Neural cell (in vitro differentiated cells): ENCODE results near the gene AMBP. TPM values are rescaled to one million over a fixed set of nuclear protein-coding genes. Genes with fewer than 3 reads are reported as not detected.

Source experiments
- H2AFZ ChIP-seq: fragments of 200-600, 300-800 bp; sonication (generic), shearing (Covaris generic); 2 replicates; pipeline ENCODE4 v1.6.0; 2014; ENCODE audit warnings: low read depth, mild to moderate bottlenecking, antibody characterized with exemption, low read length, moderate library complexity
- H3F3A ChIP-seq: fragments of 200-600 bp; shearing (Covaris generic); 2 replicates; pipeline ENCODE4 v1.6.1; 2016; ENCODE audit warnings: mild to moderate bottlenecking, moderate library complexity, mixed read lengths, antibody characterized with exemption, low read length; ENCODE audit not compliant: insufficient read depth, poor library complexity, severe bottlenecking
- H3K27ac ChIP-seq: fragments of 200-600, 300-800 bp; sonication (generic), shearing (Covaris generic); 2 replicates; pipeline ENCODE4 v1.5.1; 2014; ENCODE audit warnings: mild to moderate bottlenecking, low read length, moderate library complexity
- H3K27me3 ChIP-seq: fragments of 300-800, 200-600 bp; sonication (generic), shearing (Covaris generic); 2 replicates; pipeline ENCODE4 v1.6.0; 2014; ENCODE audit warnings: mild to moderate bottlenecking, low read depth, low read length, moderate library complexity; ENCODE audit not compliant: insufficient read depth
- H3K36me3 ChIP-seq: fragments of 300-800, 200-600 bp; sonication (generic), shearing (Covaris generic); 2 replicates; pipeline ENCODE4 v1.5.1; 2014; ENCODE audit warnings: mild to moderate bottlenecking, antibody characterized with exemption, low read length, moderate library complexity; ENCODE audit not compliant: insufficient read depth
- H3K4me2 ChIP-seq: fragments of 300-800, 200-600 bp; sonication (generic), shearing (Covaris generic); 2 replicates; pipeline ENCODE4 v1.6.0; 2014; ENCODE audit warnings: mild to moderate bottlenecking, low read length
- H3K4me3 ChIP-seq: fragments of 300-800, 200-600 bp; sonication (generic), shearing (Covaris generic); 2 replicates; pipeline ENCODE4 v1.5.1; 2014; ENCODE audit warnings: mild to moderate bottlenecking, low read length, moderate library complexity
- H3K79me2 ChIP-seq: fragments of 200-600 bp; shearing (Covaris generic); replicated peaks from 2 replicates; pipeline ENCODE4 v1.6.0; 2014; ENCODE audit warnings: mild to moderate bottlenecking, low read length, moderate library complexity; ENCODE audit not compliant: insufficient read depth
- H3K9ac ChIP-seq: fragments of 300-800, 200-600 bp; sonication (generic), shearing (Covaris generic); 2 replicates; pipeline ENCODE4 v1.6.1; 2016; ENCODE audit warnings: mild to moderate bottlenecking, low read length, mixed read lengths
- H3K9me2 ChIP-seq: fragments of 200-600 bp; shearing (Covaris generic); 2 replicates; pipeline ENCODE4 v1.6.1; 2016; ENCODE audit warnings: mild to moderate bottlenecking, low read length, mixed read lengths; ENCODE audit not compliant: insufficient read depth
- H3K9me3 ChIP-seq: fragments of 200-600, 300-800 bp; sonication (generic), shearing (Covaris generic); 2 replicates; pipeline ENCODE4 v1.6.1; 2016; ENCODE audit warnings: mild to moderate bottlenecking, mixed run types, low read length, moderate library complexity, mixed read lengths
- H4K20me1 ChIP-seq: fragments of 200-600 bp; shearing (Covaris generic); 2 replicates; pipeline ENCODE4 v1.6.1; 2016; ENCODE audit warnings: mild to moderate bottlenecking, mixed run types; ENCODE audit not compliant: insufficient read depth
- CTCF ChIP-seq: fragments of 450-650 bp; IDR thresholded peaks from 2 replicates; pipeline ENCODE4 v1.5.1; 2014; ENCODE audit warnings: antibody characterized with exemption, mild to moderate bottlenecking, moderate library complexity; ENCODE audit not compliant: poor library complexity, severe bottlenecking
- EP300 ChIP-seq: fragments of 450-650 bp; conservative IDR thresholded peaks from 2 replicates; pipeline ENCODE4 v1.6.1; 2014; ENCODE audit warnings: antibody characterized with exemption, mild to moderate bottlenecking, moderate library complexity; ENCODE audit not compliant: poor library complexity, severe bottlenecking
- EZH2 ChIP-seq: fragments of 200-600, 300-800 bp; shearing (Covaris generic), sonication (generic); IDR thresholded peaks from 2 replicates; pipeline ENCODE4 v1.6.1; 2014; ENCODE audit warnings: antibody characterized with exemption, low read length, borderline replicate concordance, mild to moderate bottlenecking; ENCODE audit not compliant: insufficient read depth, poor library complexity, severe bottlenecking
- MXI1 ChIP-seq: fragments of 450-650 bp; conservative IDR thresholded peaks from 2 replicates; pipeline ENCODE4 v1.6.1; 2014; ENCODE audit warnings: antibody characterized with exemption, mild to moderate bottlenecking; ENCODE audit not compliant: poor library complexity, severe bottlenecking
- POLR2AphosphoS5 ChIP-seq: IDR thresholded peaks from 2 replicates; pipeline ENCODE4 v1.6.1; 2012
- RAD21 ChIP-seq: fragments of 450-650 bp; conservative IDR thresholded peaks from 2 replicates; pipeline ENCODE4 v1.6.1; 2014; ENCODE audit warnings: antibody characterized with exemption, mild to moderate bottlenecking, moderate library complexity
- REST ChIP-seq: IDR thresholded peaks from 2 replicates; pipeline ENCODE4 v1.6.1; 2012; ENCODE audit warnings: borderline replicate concordance
- SMC3 ChIP-seq: fragments of 450-650 bp; conservative IDR thresholded peaks from 2 replicates; pipeline ENCODE4 v1.6.1; 2014; ENCODE audit warnings: antibody characterized with exemption, mild to moderate bottlenecking, moderate library complexity; ENCODE audit not compliant: poor library complexity
- TAF1 ChIP-seq: IDR thresholded peaks from 2 replicates; pipeline ENCODE4 v1.6.1; 2012; ENCODE audit warnings: low read depth
- polyA plus RNA-seq: library from polyadenylated mRNA; depleted of rRNA; stranded (reverse); fragments of >200 nt; gene quantifications from 2 replicates; pipeline ENCODE4 v1.2.3, GENCODE V29; 2014

Gene AMBP
- polyA plus RNA-seq, 1 donor from 2014 or later: not detected

- Histone ChIP-seq H3K79me2 (no peaks in the 10 kb centered on the region), H3K9me3 (no peaks in the 10 kb centered on the region), H3K4me2 (no peak overlapping the region), H3K9ac (no peak overlapping the region), H3K27ac (no peak overlapping the region), H3K9me2 (no peaks in the 10 kb centered on the region), H3K36me3 (peaks cover 25% of the 10 kb centered on the region), H3F3A (no peaks in the 10 kb centered on the region), H3K27me3 (no peaks in the 10 kb centered on the region), H4K20me1 (no peaks in the 10 kb centered on the region), H3K4me3 (no peak overlapping the region), H2AFZ (no peak overlapping the region)
- TF ChIP-seq EZH2 (no peak), REST (no peak), POLR2AphosphoS5 (no peak), EP300 (no peak), SMC3 (no peak), RAD21 (no peak), MXI1 (no peak), CTCF (no peak), TAF1 (no peak)
These were observed 64.1 kb downstream of the AMBP start for GRCh38 chr9:114014044-114014443.

GRCh38 chr9:114012126-114012525, 66.0 kb downstream of the AMBP start:
- no peaks in the 10 kb centered on the region for H3K79me2 ChIP-seq
- no peak overlapping the region for H3K4me2 ChIP-seq
- no peak overlapping the region for H3K27ac ChIP-seq
- H3K36me3 ChIP-seq: peaks cover 22% of the 10 kb centered on the region
- H3K9me2 ChIP-seq: no peaks in the 10 kb centered on the region
- H4K20me1 ChIP-seq: no peaks in the 10 kb centered on the region
- H3K4me3 ChIP-seq: no peak overlapping the region
- no peak overlapping the region for H3K9ac ChIP-seq
- H3K9me3 ChIP-seq: no peaks in the 10 kb centered on the region
- TF ChIP-seq RAD21 (no peak), POLR2AphosphoS5 (no peak), TAF1 (no peak), SMC3 (no peak), MXI1 (no peak), REST (no peak), EP300 (no peak), EZH2 (no peak), CTCF (no peak)
- H3K27me3 ChIP-seq: no peaks in the 10 kb centered on the region
- no peaks in the 10 kb centered on the region for H3F3A ChIP-seq
- H2AFZ ChIP-seq: no peak overlapping the region
